Activated CD8-positive, alpha-beta memory T cell treated with anti-CD3 and anti-CD28 coated beads, Interleukin-2, amount 50 U/mL, for 24 hours (primary cell): ENCODE results near the gene PTPRN2.

Experiments
- DNase-seq: peaks from one replicate; pipeline ENCODE4 v3.0.0-alpha.2; 2020; ENCODE audit errors: extremely low read depth

The PTPRN2 gene

GRCh38 chr7:157543276-157543675, 1044.3 kb downstream of the PTPRN2 start:
- no peak for DNase-seq

GRCh38 chr7:157542068-157543021, 1045.3 kb downstream of the PTPRN2 start:
- DNase-seq = no peak

GRCh38 chr7:157541295-157542067, 1046.1 kb downstream of the PTPRN2 start:
- no peak for DNase-seq

- no peak for DNase-seq
Observed at GRCh38 chr7:157540606-157541294, 1046.9 kb downstream of the PTPRN2 start.

GRCh38 chr7:157540020-157540419, 1047.6 kb downstream of the PTPRN2 start:
- DNase-seq = no peak

GRCh38 chr7:157539521-157539920, 1048.1 kb downstream of the PTPRN2 start:
- DNase-seq = no peak

- no peak for DNase-seq
Observed at GRCh38 chr7:157538735-157539134, 1048.9 kb downstream of the PTPRN2 start.

- DNase-seq = no peak
Observed at GRCh38 chr7:157538321-157538720, 1049.3 kb downstream of the PTPRN2 start.

GRCh38 chr7:157537056-157537455, 1050.6 kb downstream of the PTPRN2 start:
- DNase-seq = no peak

- DNase-seq = no peak
Observed at GRCh38 chr7:157532068-157532467, 1055.6 kb downstream of the PTPRN2 start.

- no peak for DNase-seq
Observed at GRCh38 chr7:157529768-157530560, 1057.7 kb downstream of the PTPRN2 start.

- no peak for DNase-seq
Observed at GRCh38 chr7:157528785-157529341, 1058.8 kb downstream of the PTPRN2 start.

- DNase-seq = no peak
Observed at GRCh38 chr7:157527686-157528085, 1059.9 kb downstream of the PTPRN2 start.

GRCh38 chr7:157526913-157527634, 1060.5 kb downstream of the PTPRN2 start:
- DNase-seq = no peak

- no peak for DNase-seq
Observed at GRCh38 chr7:157526005-157526912, 1061.4 kb downstream of the PTPRN2 start.

GRCh38 chr7:157525491-157525915, 1062.1 kb downstream of the PTPRN2 start:
- no peak for DNase-seq

GRCh38 chr7:157524731-157525130, 1062.9 kb downstream of the PTPRN2 start:
- no peak for DNase-seq

GRCh38 chr7:157523766-157524421, 1063.7 kb downstream of the PTPRN2 start:
- no peak for DNase-seq

- DNase-seq = no peak
Observed at GRCh38 chr7:157523371-157523765, 1064.3 kb downstream of the PTPRN2 start.
